ENCODE measurements around the gene IPO13.

IPO13 gene

GRCh38 chr1:43992232-43992995 lies 45.7 kb downstream of the IPO13 start:
- DNase-seq, result no peak
- H3K27me3 ChIP-seq (replicated peaks; ENCODE audit: insufficient read depth, low read length), result no peaks in the 10 kb centered on the region
- no peaks in the 10 kb centered on the region for H3K9me3 ChIP-seq (replicated peaks; ENCODE audit: insufficient read depth, low read length)
- H4K20me1 ChIP-seq (ENCODE audit: insufficient read depth, low read length), result no peaks in the 10 kb centered on the region
- no peaks in the 10 kb centered on the region for H3K9me2 ChIP-seq (replicated peaks; ENCODE audit: insufficient read depth, low read length)
- peak overlapping the region; percentile 87 for H3K4me2 ChIP-seq (ENCODE audit: low read depth, low read length)
- peaks cover 16% of the 10 kb centered on the region for H3F3A ChIP-seq (ENCODE audit: insufficient read depth, low read length)
- H3K9ac ChIP-seq (ENCODE audit: low read length), result peak overlapping the region; percentile 37; the same call in 1 of the 2 replicates
- no peaks in the 10 kb centered on the region for H3K36me3 ChIP-seq (replicated peaks; ENCODE audit: insufficient read depth, low read length)
- TF ChIP-seq EZH2 (optimal IDR thresholded peaks at IDR 0.05; ENCODE audit: low read depth, low read length) (no peak), EZH2phosphoT487 (IDR thresholded peaks at IDR 0.05; ENCODE audit: low read length) (no peak), CTCF (IDR thresholded peaks at IDR 0.05; ENCODE audit: low read length) (no peak)
- peak overlapping the region; percentile 10; the same call in 1 of the 2 replicates for H3K27ac ChIP-seq (ENCODE audit: low read length)
- H3K79me2 ChIP-seq (ENCODE audit: low read length), result no peaks in the 10 kb centered on the region
- H2AFZ ChIP-seq (ENCODE audit: low read length), result peak overlapping the region; percentile 91
- H3K4me1 ChIP-seq (ENCODE audit: low read length), result peaks cover 17% of the 10 kb centered on the region
- H3K4me3 ChIP-seq (ENCODE audit: low read length), result peak overlapping the region; percentile 75

GRCh38 chr1:43993206-43993914 lies 46.6 kb downstream of the IPO13 start:
- no peaks in the 10 kb centered on the region for H3K9me2 ChIP-seq (replicated peaks; ENCODE audit: insufficient read depth, low read length)
- H3K36me3 ChIP-seq (replicated peaks; ENCODE audit: insufficient read depth, low read length), result no peaks in the 10 kb centered on the region
- H2AFZ ChIP-seq (ENCODE audit: low read length), result no peak overlapping the region
- no peak overlapping the region for H3K4me2 ChIP-seq (ENCODE audit: low read depth, low read length)
- no peak overlapping the region for H3K27ac ChIP-seq (ENCODE audit: low read length)
- H3K4me1 ChIP-seq (ENCODE audit: low read length), result peaks cover 17% of the 10 kb centered on the region
- DNase-seq, result no peak
- no peak overlapping the region for H3K4me3 ChIP-seq (ENCODE audit: low read length)
- H4K20me1 ChIP-seq (ENCODE audit: insufficient read depth, low read length), result no peaks in the 10 kb centered on the region
- no peaks in the 10 kb centered on the region for H3K9me3 ChIP-seq (replicated peaks; ENCODE audit: insufficient read depth, low read length)
- no peak for TF ChIP-seq EZH2phosphoT487 (IDR thresholded peaks at IDR 0.05; ENCODE audit: low read length)
- no peak for TF ChIP-seq CTCF (IDR thresholded peaks at IDR 0.05; ENCODE audit: low read length)
- no peak for TF ChIP-seq EZH2 (optimal IDR thresholded peaks at IDR 0.05; ENCODE audit: low read depth, low read length)
- H3F3A ChIP-seq (ENCODE audit: insufficient read depth, low read length), result peaks cover 16% of the 10 kb centered on the region
- no peaks in the 10 kb centered on the region for H3K27me3 ChIP-seq (replicated peaks; ENCODE audit: insufficient read depth, low read length)
- H3K9ac ChIP-seq (ENCODE audit: low read length), result no peak overlapping the region
- H3K79me2 ChIP-seq (ENCODE audit: low read length), result no peaks in the 10 kb centered on the region

- Histone ChIP-seq H3K36me3 (replicated peaks; ENCODE audit: insufficient read depth, low read length) (no peaks in the 10 kb centered on the region), H3F3A (ENCODE audit: insufficient read depth, low read length) (peaks cover 16% of the 10 kb centered on the region), H3K9me2 (replicated peaks; ENCODE audit: insufficient read depth, low read length) (no peaks in the 10 kb centered on the region), H3K27ac (ENCODE audit: low read length) (no peak overlapping the region), H3K4me3 (ENCODE audit: low read length) (no peak overlapping the region), H3K9me3 (replicated peaks; ENCODE audit: insufficient read depth, low read length) (no peaks in the 10 kb centered on the region), H4K20me1 (ENCODE audit: insufficient read depth, low read length) (no peaks in the 10 kb centered on the region), H3K4me1 (ENCODE audit: low read length) (peaks cover 17% of the 10 kb centered on the region), H3K27me3 (replicated peaks; ENCODE audit: insufficient read depth, low read length) (no peaks in the 10 kb centered on the region), H3K4me2 (ENCODE audit: low read depth, low read length) (no peak overlapping the region), H3K79me2 (ENCODE audit: low read length) (no peaks in the 10 kb centered on the region), H2AFZ (ENCODE audit: low read length) (no peak overlapping the region), H3K9ac (ENCODE audit: low read length) (no peak overlapping the region)
- TF ChIP-seq EZH2phosphoT487 (IDR thresholded peaks at IDR 0.05; ENCODE audit: low read length), result no peak
- no peak for TF ChIP-seq EZH2 (optimal IDR thresholded peaks at IDR 0.05; ENCODE audit: low read depth, low read length)
- TF ChIP-seq CTCF (IDR thresholded peaks at IDR 0.05; ENCODE audit: low read length), result no peak
- DNase-seq, result no peak
Measured at GRCh38 chr1:43994071-43994470, 47.3 kb downstream of the IPO13 start.

Measured in MM.1S (cell line).